ENCODE results near the gene CARD6. TPM values are rescaled to one million over a fixed set of nuclear protein-coding genes. Genes with fewer than 3 reads are reported as not detected.

CARD6 gene
- total and polyA plus RNA-seq, 9 of the 15 experiments (the other 6 are each of a cell fraction or from before 2014, with no cell fraction given) = 3.5 to 8.3 (median 5.9) TPM

GRCh38 chr5:40801771-40802562 is 39.2 kb upstream of the CARD6 start (continued):
- TF ChIP-seq JUN (IDR thresholded peaks at IDR 0.05; ENCODE audit: borderline replicate concordance, low read depth, low read length) (peak; percentile 69; the same call in 1 of the 2 replicates), JUN (CRISPR knock-in tag; IDR thresholded peaks at IDR 0.05; ENCODE audit: borderline replicate concordance) (no peak), SMAD3 (CRISPR knock-in tag; conservative IDR thresholded peaks at IDR 0.05) (no peak), POLR3G (IDR thresholded peaks at IDR 0.05; ENCODE audit: extremely low read depth, insufficient read length, insufficient replicate concordance) (no peak), BHLHE40 (IDR thresholded peaks at IDR 0.05; ENCODE audit: low read length) (peak; percentile 58; the same call in 1 of the 2 replicates), RNF2 (IDR thresholded peaks at IDR 0.05) (peak; percentile 95), ZEB2 (IDR thresholded peaks at IDR 0.05) (peak; percentile 81), ETV1 (tag; conservative IDR thresholded peaks at IDR 0.05; ENCODE audit: low read depth) (peak; percentile 47; the same call in 1 of the 2 replicates), CEBPB (tag; IDR thresholded peaks at IDR 0.05) (peak; percentile 70), DMBX1 (CRISPR knock-in tag; IDR thresholded peaks at IDR 0.05; ENCODE audit: borderline replicate concordance) (0 out of 2 replicates have a peak, but pooled peaks have one; percentile 24), KHSRP (IDR thresholded peaks at IDR 0.05) (0 out of 2 replicates have a peak, but pooled peaks have one; percentile 43), ILF3 (IDR thresholded peaks at IDR 0.05; ENCODE audit: borderline replicate concordance) (no peak)
- TF ChIP-seq, protein P1, sequence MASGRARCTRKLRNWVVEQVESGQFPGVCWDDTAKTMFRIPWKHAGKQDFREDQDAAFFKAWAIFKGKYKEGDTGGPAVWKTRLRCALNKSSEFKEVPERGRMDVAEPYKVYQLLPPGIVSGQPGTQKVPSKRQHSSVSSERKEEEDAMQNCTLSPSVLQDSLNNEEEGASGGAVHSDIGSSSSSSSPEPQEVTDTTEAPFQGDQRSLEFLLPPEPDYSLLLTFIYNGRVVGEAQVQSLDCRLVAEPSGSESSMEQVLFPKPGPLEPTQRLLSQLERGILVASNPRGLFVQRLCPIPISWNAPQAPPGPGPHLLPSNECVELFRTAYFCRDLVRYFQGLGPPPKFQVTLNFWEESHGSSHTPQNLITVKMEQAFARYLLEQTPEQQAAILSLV (tag; IDR thresholded peaks at IDR 0.05) = no peak
